NT2/D1 (cell line): Measurements from ENCODE around the gene CBLB.

ENCODE experiments used
- DNase-seq: peaks from one replicate; pipeline ENCODE4 v3.0.0-alpha.2; 2011; ENCODE audit warnings: low read depth, low spot score
- H3K27me3 ChIP-seq: 2 replicates; pipeline ENCODE4 v1.6.0; 2011; ENCODE audit warnings: mild to moderate bottlenecking; ENCODE audit not compliant: insufficient read length, insufficient read depth
- H3K36me3 ChIP-seq: 2 replicates; pipeline ENCODE4 v1.6.1; 2011; ENCODE audit warnings: mild to moderate bottlenecking, low read length, mixed read lengths; ENCODE audit not compliant: insufficient read depth, insufficient read length
- H3K4me1 ChIP-seq: 2 replicates; pipeline ENCODE4 v1.5.1; 2011; ENCODE audit not compliant: insufficient read depth, insufficient read length
- H3K4me3 ChIP-seq: 2 replicates; pipeline ENCODE4 v1.5.1; 2011; ENCODE audit warnings: low read depth; ENCODE audit not compliant: insufficient read length
- H3K9ac ChIP-seq: 2 replicates; pipeline ENCODE4 v1.6.0; 2011; ENCODE audit warnings: low read depth; ENCODE audit not compliant: insufficient read length
- H3K9me3 ChIP-seq: 2 replicates; pipeline ENCODE4 v1.5.1; 2011; ENCODE audit warnings: mild to moderate bottlenecking, low read length; ENCODE audit not compliant: insufficient read depth
- SUZ12 ChIP-seq: IDR thresholded peaks from 2 replicates; pipeline ENCODE4 v1.6.1; 2011; ENCODE audit not compliant: insufficient read length, insufficient read depth; ENCODE audit errors: extremely low read depth
- YY1 ChIP-seq: IDR thresholded peaks from 2 replicates; pipeline ENCODE4 v1.6.1; 2011; ENCODE audit not compliant: insufficient read length, insufficient read depth
- ZNF274 ChIP-seq: IDR thresholded peaks from 2 replicates; pipeline ENCODE4 v1.6.1; 2011; ENCODE audit warnings: mild to moderate bottlenecking, low read depth, low read length

CBLB gene

GRCh38 chr3:105793040-105793439 lies 75.8 kb downstream of the CBLB start:
- no peak for DNase-seq
- Histone ChIP-seq H3K4me1 (no peaks in the 10 kb centered on the region), H3K4me3 (no peak overlapping the region), H3K27me3 (no peaks in the 10 kb centered on the region), H3K36me3 (no peaks in the 10 kb centered on the region), H3K9ac (no peak overlapping the region), H3K9me3 (no peaks in the 10 kb centered on the region)
- TF ChIP-seq ZNF274 (no peak), SUZ12 (no peak), YY1 (no peak)

DNA sequence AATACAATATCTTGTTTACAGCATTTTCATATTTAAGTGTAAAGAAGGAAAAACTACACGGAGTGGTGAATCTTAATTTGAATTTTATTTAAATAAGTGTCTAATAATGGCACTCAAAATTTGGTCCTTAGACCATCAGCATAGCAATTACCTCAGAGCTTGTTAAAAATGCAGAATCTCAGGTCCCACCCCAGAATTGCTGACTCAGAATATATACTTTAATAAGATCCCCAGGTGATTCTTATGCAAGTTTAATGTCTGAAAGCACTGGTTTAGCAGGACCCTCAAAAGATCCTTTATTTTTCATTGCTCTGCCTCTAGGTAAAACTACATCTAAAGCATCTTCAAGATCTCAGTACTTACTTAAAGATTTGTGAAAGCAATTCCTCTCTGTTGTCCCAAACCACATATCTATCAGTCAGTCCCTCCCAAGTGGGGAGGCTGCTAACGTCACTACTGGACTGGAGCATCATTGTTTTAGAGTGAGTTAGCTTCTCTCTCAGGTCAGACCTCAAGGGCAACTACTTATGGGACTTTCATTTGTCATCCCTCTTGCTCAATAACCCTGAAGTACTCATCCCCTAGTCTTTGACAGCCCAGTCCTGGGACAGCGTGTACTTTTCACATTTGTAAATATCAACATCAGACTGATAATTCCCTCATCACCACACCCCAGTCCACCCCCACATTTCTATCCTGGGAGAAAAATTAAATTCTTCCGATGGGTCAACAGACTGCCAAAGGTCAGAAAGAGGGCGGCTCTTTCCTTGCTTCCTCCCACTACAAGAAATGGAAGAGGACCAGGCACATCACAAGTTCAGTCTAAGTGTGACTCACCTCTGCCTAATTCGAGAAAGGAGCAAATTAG lies 76.7 kb downstream of the CBLB start:
- H3K27me3 ChIP-seq: no peaks in the 10 kb centered on the region
- TF ChIP-seq SUZ12 (no peak), YY1 (no peak), ZNF274 (no peak)
- DNase-seq: no peak
- no peaks in the 10 kb centered on the region for H3K9me3 ChIP-seq
- H3K4me1 ChIP-seq: no peaks in the 10 kb centered on the region
- no peaks in the 10 kb centered on the region for H3K36me3 ChIP-seq
- H3K4me3 ChIP-seq: no peak overlapping the region
- no peak overlapping the region for H3K9ac ChIP-seq

DNA sequence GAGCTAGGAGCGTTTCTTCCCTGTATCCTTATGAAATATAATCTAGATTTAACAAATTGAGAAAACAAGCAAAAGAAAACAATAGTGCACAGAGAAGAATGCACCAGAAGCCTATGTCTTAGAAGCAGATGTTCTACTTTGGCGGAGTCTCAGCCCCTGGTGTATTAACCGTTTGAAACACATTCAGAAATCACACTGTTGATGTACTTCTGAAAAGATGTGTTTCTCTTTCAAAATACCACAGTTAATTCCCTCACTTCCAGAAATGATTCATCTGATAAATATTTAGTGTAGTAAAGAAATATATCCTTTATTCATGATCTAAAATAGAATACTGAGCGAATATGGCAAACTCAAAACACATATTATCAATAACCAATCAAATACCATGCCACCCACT lies 77.7 kb downstream of the CBLB start:
- Histone ChIP-seq H3K4me1 (no peaks in the 10 kb centered on the region), H3K9me3 (no peaks in the 10 kb centered on the region), H3K36me3 (no peaks in the 10 kb centered on the region), H3K9ac (no peak overlapping the region), H3K4me3 (no peak overlapping the region), H3K27me3 (no peaks in the 10 kb centered on the region)
- TF ChIP-seq SUZ12: no peak
- no peak for TF ChIP-seq ZNF274
- no peak for TF ChIP-seq YY1
- DNase-seq: no peak

DNA sequence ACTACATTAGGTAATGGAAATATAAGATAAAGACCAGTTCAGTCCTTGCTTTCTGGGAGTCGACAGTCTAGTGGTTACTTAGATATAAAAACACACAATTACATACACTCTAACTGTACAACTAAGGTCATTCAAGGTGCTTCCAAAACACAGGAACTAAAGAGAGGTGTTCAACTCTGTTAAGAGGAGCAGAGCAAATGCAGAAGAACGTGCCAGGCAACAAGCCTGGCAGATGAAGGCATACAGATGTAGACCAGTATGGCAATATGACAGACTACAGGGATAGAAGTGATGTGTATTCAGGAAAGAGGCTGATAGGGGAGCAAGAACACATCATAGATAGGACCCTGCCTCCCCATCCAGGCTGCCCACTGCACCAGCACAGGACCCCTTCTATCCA lies 78.3 kb downstream of the CBLB start:
- TF ChIP-seq SUZ12: no peak
- TF ChIP-seq YY1: no peak
- no peak for TF ChIP-seq ZNF274
- Histone ChIP-seq H3K4me3 (no peak overlapping the region), H3K27me3 (no peaks in the 10 kb centered on the region), H3K9ac (no peak overlapping the region), H3K4me1 (no peaks in the 10 kb centered on the region), H3K36me3 (no peaks in the 10 kb centered on the region), H3K9me3 (no peaks in the 10 kb centered on the region)
- no peak for DNase-seq

DNA sequence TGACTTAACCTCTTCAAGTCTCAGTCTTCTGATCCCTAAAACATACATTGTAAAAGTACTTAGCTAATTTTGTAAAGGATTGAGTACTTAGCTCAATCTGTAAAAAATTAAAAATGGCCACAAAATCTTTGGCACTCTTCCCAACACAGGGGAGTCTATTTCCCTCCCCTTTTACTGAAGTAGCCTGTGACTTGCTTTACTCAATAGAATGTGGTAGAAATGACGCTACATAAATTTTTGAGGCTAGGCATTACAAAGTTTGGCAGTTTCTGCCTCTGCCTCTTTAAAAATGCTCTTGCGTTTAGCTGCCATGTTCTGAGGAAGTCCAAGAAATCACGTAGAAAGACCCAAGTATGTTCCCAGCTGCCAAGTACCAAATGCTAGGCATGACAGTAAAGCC lies 80.2 kb downstream of the CBLB start:
- Histone ChIP-seq H3K4me1 (no peaks in the 10 kb centered on the region), H3K9me3 (no peaks in the 10 kb centered on the region), H3K4me3 (no peak overlapping the region), H3K9ac (no peak overlapping the region), H3K36me3 (no peaks in the 10 kb centered on the region), H3K27me3 (no peaks in the 10 kb centered on the region)
- no peak for DNase-seq
- no peak for TF ChIP-seq ZNF274
- no peak for TF ChIP-seq SUZ12
- no peak for TF ChIP-seq YY1

DNA sequence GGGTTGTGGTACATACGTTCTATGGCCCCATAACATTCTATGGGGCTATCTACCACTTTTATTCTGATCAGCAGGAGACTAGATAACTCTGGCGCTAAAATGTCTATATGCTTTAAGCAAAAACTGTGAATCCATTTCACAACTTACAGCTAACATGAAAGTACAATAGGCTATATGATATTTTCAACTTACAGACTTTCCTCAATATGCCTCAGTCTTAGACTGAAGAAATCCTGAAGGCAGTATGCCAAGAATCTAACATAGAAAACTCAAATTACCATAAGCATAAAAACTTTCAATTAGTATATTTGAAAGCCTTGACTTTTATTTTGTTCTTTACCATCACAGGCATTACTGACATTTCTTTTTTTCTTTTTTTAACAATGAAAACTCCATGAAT lies 81.4 kb downstream of the CBLB start:
- Histone ChIP-seq H3K36me3 (no peaks in the 10 kb centered on the region), H3K4me3 (no peak overlapping the region), H3K4me1 (no peaks in the 10 kb centered on the region), H3K27me3 (no peaks in the 10 kb centered on the region), H3K9me3 (no peaks in the 10 kb centered on the region), H3K9ac (no peak overlapping the region)
- no peak for DNase-seq
- TF ChIP-seq YY1: no peak
- TF ChIP-seq ZNF274: no peak
- TF ChIP-seq SUZ12: no peak

- H3K36me3 ChIP-seq: no peaks in the 10 kb centered on the region
- no peak for DNase-seq
- H3K9ac ChIP-seq: no peak overlapping the region
- TF ChIP-seq SUZ12 (no peak), YY1 (no peak)
- no peaks in the 10 kb centered on the region for H3K9me3 ChIP-seq
- H3K4me1 ChIP-seq: no peaks in the 10 kb centered on the region
- no peaks in the 10 kb centered on the region for H3K27me3 ChIP-seq
- H3K4me3 ChIP-seq: no peak overlapping the region
These were observed 81.8 kb downstream of the CBLB start for GRCh38 chr3:105786990-105787389.
